ENCODE measurements around the gene EGR1. TPM values are rescaled to one million over a fixed set of nuclear protein-coding genes. Genes with fewer than 3 reads are reported as not detected.

EGR1 gene
- total and polyA plus RNA-seq, 4 donors = 18.0 to 93.2 (median 26.0) TPM

GRCh38 chr5:138460032-138460693 is 5.1 kb upstream of the EGR1 start:
- Histone ChIP-seq H3K9me3 (ENCODE audit: control insufficient read depth, insufficient read depth, low read length) (no peaks in the 10 kb centered on the region), H3K4me3 (ENCODE audit: low read depth, low read length) (no peak overlapping the region), H3K4me1 (ENCODE audit: control insufficient read depth, insufficient read depth, low read length) (peaks cover 43% of the 10 kb centered on the region), H3K27ac (ENCODE audit: low read depth, low read length) (no peak overlapping the region), H3K36me3 (ENCODE audit: control insufficient read depth, insufficient read depth, low read length) (no peaks in the 10 kb centered on the region), H3K27me3 (ENCODE audit: control insufficient read depth, insufficient read depth, low read length) (no peaks in the 10 kb centered on the region)
- DNase-seq (ENCODE audit: low read depth in 4 of 6, low spot score in 6 of 6) = no peak
- WGBS (ENCODE audit: insufficient coverage) = 73% methylated on average over 4 of the region's 4 CpGs

- H3K4me3 ChIP-seq (ENCODE audit: low read depth, low read length) = no peak overlapping the region
- peak in 1 of 6 donors; percentile 12 for DNase-seq (ENCODE audit: low read depth in 4 of 6, low spot score in 6 of 6)
- no peak overlapping the region for H3K27ac ChIP-seq (ENCODE audit: low read depth, low read length)
- 75% methylated on average over 9 of the region's 11 CpGs for WGBS (ENCODE audit: insufficient coverage)
- H3K4me1 ChIP-seq (ENCODE audit: control insufficient read depth, insufficient read depth, low read length) = peaks cover 49% of the 10 kb centered on the region
- no peaks in the 10 kb centered on the region for H3K36me3 ChIP-seq (ENCODE audit: control insufficient read depth, insufficient read depth, low read length)
- H3K9me3 ChIP-seq (ENCODE audit: control insufficient read depth, insufficient read depth, low read length) = no peaks in the 10 kb centered on the region
- H3K27me3 ChIP-seq (ENCODE audit: control insufficient read depth, insufficient read depth, low read length) = peaks cover 8% of the 10 kb centered on the region
These were observed 3.7 kb upstream of the EGR1 start for GRCh38 chr5:138461343-138462125.

- Histone ChIP-seq H3K9me3 (ENCODE audit: control insufficient read depth, insufficient read depth, low read length) (no peaks in the 10 kb centered on the region), H3K27me3 (ENCODE audit: control insufficient read depth, insufficient read depth, low read length) (peaks cover 20% of the 10 kb centered on the region), H3K27ac (ENCODE audit: low read depth, low read length) (peak overlapping the region; percentile 98), H3K36me3 (ENCODE audit: control insufficient read depth, insufficient read depth, low read length) (peaks cover 13% of the 10 kb centered on the region), H3K4me1 (ENCODE audit: control insufficient read depth, insufficient read depth, low read length) (peaks cover 50% of the 10 kb centered on the region), H3K4me3 (ENCODE audit: low read depth, low read length) (peak overlapping the region; percentile 81)
- 9% methylated on average over 16 of the region's 21 CpGs for WGBS (ENCODE audit: insufficient coverage)
- peak in 1 of 6 donors; percentile 69 for DNase-seq (ENCODE audit: low read depth in 4 of 6, low spot score in 6 of 6)
These were observed 1.8 kb upstream of the EGR1 start for GRCh38 chr5:138463419-138464007.

GRCh38 chr5:138464008-138464387 is 1.3 kb upstream of the EGR1 start:
- Histone ChIP-seq H3K27ac (ENCODE audit: low read depth, low read length) (peak overlapping the region; percentile 98), H3K9me3 (ENCODE audit: control insufficient read depth, insufficient read depth, low read length) (no peaks in the 10 kb centered on the region), H3K27me3 (ENCODE audit: control insufficient read depth, insufficient read depth, low read length) (peaks cover 20% of the 10 kb centered on the region), H3K4me1 (ENCODE audit: control insufficient read depth, insufficient read depth, low read length) (peaks cover 45% of the 10 kb centered on the region), H3K36me3 (ENCODE audit: control insufficient read depth, insufficient read depth, low read length) (peaks cover 13% of the 10 kb centered on the region), H3K4me3 (ENCODE audit: low read depth, low read length) (peak overlapping the region; percentile 81)
- WGBS (ENCODE audit: insufficient coverage) = under 1% methylated on average over 34 of the region's 34 CpGs
- DNase-seq (ENCODE audit: low read depth in 4 of 6, low spot score in 6 of 6) = peak; percentile 87 to 99 (median 96)

GRCh38 chr5:138464388-138465260 is 655 bp upstream of the EGR1 start:
- H3K27me3 ChIP-seq (ENCODE audit: control insufficient read depth, insufficient read depth, low read length) = peaks cover 20% of the 10 kb centered on the region
- H3K27ac ChIP-seq (ENCODE audit: low read depth, low read length) = peak overlapping the region; percentile 98
- peaks cover 41% of the 10 kb centered on the region for H3K4me1 ChIP-seq (ENCODE audit: control insufficient read depth, insufficient read depth, low read length)
- H3K9me3 ChIP-seq (ENCODE audit: control insufficient read depth, insufficient read depth, low read length) = no peaks in the 10 kb centered on the region
- peak overlapping the region; percentile 81 for H3K4me3 ChIP-seq (ENCODE audit: low read depth, low read length)
- H3K36me3 ChIP-seq (ENCODE audit: control insufficient read depth, insufficient read depth, low read length) = peaks cover 13% of the 10 kb centered on the region
- DNase-seq (ENCODE audit: low read depth in 4 of 6, low spot score in 6 of 6) = peak; percentile 92 to 100 (median 98)
- WGBS (ENCODE audit: insufficient coverage) = under 1% methylated on average over 64 of the region's 64 CpGs

- Histone ChIP-seq H3K4me1 (ENCODE audit: control insufficient read depth, insufficient read depth, low read length) (peaks cover 41% of the 10 kb centered on the region), H3K36me3 (ENCODE audit: control insufficient read depth, insufficient read depth, low read length) (peaks cover 13% of the 10 kb centered on the region), H3K4me3 (ENCODE audit: low read depth, low read length) (peak overlapping the region; percentile 64), H3K27ac (ENCODE audit: low read depth, low read length) (no peak overlapping the region), H3K27me3 (ENCODE audit: control insufficient read depth, insufficient read depth, low read length) (peaks cover 20% of the 10 kb centered on the region), H3K9me3 (ENCODE audit: control insufficient read depth, insufficient read depth, low read length) (no peaks in the 10 kb centered on the region)
- peak in 2 of 6 donors; percentile 47 to 58 for DNase-seq (ENCODE audit: low read depth in 4 of 6, low spot score in 6 of 6)
- WGBS (ENCODE audit: insufficient coverage) = 7% methylated on average over 31 of the region's 39 CpGs
These were observed 1.0 kb downstream of the EGR1 start for GRCh38 chr5:138466125-138466899.

GRCh38 chr5:138466900-138467710 is 1.8 kb downstream of the EGR1 start:
- H3K36me3 ChIP-seq (ENCODE audit: control insufficient read depth, insufficient read depth, low read length) = peaks cover 13% of the 10 kb centered on the region
- H3K4me3 ChIP-seq (ENCODE audit: low read depth, low read length) = peak overlapping the region; percentile 64
- WGBS (ENCODE audit: insufficient coverage) = 91% methylated on average over 45 of the region's 45 CpGs
- H3K27ac ChIP-seq (ENCODE audit: low read depth, low read length) = no peak overlapping the region
- peak in 1 of 6 donors; percentile 37 for DNase-seq (ENCODE audit: low read depth in 4 of 6, low spot score in 6 of 6)
- H3K9me3 ChIP-seq (ENCODE audit: control insufficient read depth, insufficient read depth, low read length) = no peaks in the 10 kb centered on the region
- peaks cover 20% of the 10 kb centered on the region for H3K27me3 ChIP-seq (ENCODE audit: control insufficient read depth, insufficient read depth, low read length)
- peaks cover 41% of the 10 kb centered on the region for H3K4me1 ChIP-seq (ENCODE audit: control insufficient read depth, insufficient read depth, low read length)

- Histone ChIP-seq H3K9me3 (ENCODE audit: control insufficient read depth, insufficient read depth, low read length) (no peaks in the 10 kb centered on the region), H3K4me1 (ENCODE audit: control insufficient read depth, insufficient read depth, low read length) (peaks cover 41% of the 10 kb centered on the region), H3K27ac (ENCODE audit: low read depth, low read length) (no peak overlapping the region), H3K36me3 (ENCODE audit: control insufficient read depth, insufficient read depth, low read length) (peaks cover 13% of the 10 kb centered on the region), H3K27me3 (ENCODE audit: control insufficient read depth, insufficient read depth, low read length) (peaks cover 20% of the 10 kb centered on the region), H3K4me3 (ENCODE audit: low read depth, low read length) (peak overlapping the region; percentile 64)
- 82% methylated on average over 11 of the region's 14 CpGs for WGBS (ENCODE audit: insufficient coverage)
- peak in 1 of 6 donors; percentile 43 for DNase-seq (ENCODE audit: low read depth in 4 of 6, low spot score in 6 of 6)
These were observed 2.4 kb downstream of the EGR1 start for GRCh38 chr5:138467711-138468132.
